Fibroblast of skin of right quadriceps (primary cell): Measurements from ENCODE around the gene TMEM9.

Source experiments
- DNase-seq: peaks from one replicate; pipeline ENCODE4 v3.0.0-alpha.2; 2013

TMEM9 gene

DNA sequence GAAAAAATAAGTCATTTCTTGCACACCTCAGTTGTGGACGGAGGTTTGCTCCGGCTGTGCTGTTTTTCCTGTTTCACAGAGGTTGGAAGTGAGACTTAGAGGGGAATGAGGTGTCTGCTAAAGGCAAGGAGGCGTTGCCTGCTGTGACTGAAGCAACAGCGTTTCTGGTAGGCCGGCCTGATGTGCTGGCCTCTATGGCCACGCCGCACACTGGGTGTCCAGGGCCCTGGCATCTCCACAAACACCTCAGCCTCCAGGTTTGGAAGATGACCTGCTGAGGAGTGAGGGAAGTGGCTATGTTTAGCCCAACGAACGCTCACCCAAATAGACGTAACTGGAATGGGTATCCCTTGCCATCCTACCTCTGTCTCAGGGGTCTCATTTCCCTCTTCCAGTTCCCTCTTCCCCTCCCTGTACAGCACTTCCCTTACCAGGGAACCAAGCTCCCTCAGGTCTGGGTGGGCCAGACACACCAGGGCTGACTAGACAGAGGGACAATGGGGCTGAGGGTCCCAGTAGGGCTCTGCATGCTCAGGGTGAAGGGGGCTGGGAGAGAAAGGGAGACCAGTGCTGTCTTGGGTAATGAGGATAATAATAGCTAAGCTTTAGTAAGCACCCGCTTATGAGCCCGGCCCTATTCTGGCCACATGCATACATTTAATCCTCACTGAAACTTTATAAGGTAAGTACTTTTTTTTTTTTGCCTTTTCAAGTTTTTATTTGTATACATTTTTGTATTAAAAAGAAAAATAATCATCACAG lies 53.9 kb downstream of the TMEM9 start:
- DNase-seq = no peak

DNA sequence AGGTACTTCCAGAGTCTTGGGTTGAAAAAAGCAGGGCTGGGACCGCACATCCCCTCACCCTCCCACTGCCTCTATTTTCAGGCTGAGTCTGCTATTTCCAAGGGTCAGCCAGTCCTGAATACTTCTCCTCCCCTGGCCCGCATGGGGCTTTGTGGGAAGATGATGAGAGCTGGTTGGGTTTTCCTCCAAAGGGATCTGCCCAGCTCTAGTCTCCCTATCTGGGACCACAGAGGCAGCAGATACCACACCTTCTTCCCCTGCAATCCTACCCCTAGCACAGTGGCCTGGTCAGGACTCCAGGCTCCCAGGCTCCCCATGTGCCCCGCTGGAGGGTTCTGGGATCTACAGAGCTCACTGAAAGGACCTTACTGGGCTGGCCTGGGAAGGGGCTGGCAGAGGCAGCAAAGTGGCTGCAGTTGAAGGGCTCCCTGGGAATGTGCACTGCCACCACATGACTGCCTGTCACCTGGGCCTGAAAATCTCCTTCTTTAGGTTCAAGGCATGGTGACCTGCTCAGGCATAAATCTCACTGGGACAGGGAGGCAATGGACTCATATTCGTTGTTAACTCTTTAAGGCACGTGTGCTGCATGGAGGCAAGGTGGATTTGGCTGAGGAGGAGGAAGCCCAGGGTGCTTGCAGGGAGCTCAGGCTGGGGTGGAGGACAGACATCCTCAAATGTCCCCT lies 55.1 kb downstream of the TMEM9 start:
- DNase-seq = no peak

DNA sequence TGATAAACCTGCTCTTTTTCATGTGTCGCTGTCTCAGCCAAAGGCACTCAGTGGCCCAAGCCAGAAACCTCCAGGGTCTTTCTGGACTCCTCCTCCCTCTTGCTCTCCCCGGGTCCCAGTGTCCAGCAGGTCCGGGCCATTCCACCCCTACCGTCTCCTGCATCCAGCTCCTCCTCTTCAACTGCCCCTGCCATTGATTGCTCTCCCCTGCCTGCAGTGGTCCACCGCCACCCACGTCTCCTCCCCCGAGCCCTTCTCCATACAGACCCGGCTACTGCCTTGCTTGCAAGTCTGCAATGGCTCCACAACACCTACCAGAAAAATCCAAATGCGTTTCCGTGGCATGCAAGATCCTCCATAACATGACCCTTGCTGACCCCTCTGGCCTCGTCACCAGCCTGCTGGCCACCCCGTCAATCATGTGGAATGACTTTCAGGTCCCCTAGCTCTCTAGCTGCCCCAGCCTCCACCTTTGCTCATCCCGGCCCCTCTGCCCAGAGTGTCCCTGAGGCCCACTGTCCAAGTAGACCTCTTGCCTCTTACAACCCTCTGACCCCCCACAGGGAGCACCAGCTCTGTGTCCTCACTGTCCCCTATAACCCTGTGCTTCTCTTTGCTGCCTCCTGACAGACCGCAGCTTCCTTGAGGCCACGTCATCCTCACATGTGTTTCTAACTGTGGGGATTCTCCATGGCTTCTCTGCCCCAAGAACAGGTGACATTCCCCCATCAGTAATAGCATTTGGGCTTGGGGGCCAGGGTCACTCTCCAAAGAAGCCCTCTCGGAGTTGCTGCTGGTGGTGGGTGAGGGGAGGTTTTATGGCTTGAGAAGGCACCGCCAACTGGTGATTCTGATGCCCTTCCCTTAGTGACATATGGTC lies 57.1 kb downstream of the TMEM9 start:
- DNase-seq = no peak

DNA sequence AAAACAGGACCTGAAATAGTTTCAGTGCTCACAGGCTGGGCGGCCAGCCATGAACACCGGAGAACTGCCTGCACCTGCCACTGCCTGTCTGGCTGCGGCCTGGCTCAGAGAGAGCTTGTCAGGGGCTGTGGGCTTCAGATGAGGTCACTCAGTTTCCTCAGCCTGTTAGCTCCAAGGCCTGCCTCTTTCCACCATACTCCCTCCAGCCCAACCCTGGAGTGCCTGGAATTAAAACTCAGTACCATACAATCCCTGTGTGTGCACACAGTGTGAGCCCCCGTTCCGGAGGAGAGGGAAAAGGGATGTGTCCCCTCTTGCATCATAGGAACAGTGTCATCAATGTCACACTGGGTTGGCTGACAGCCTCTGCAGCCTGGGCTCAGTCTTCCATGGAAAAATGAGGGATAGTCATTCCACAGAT lies 58.2 kb downstream of the TMEM9 start:
- DNase-seq = no peak

DNA sequence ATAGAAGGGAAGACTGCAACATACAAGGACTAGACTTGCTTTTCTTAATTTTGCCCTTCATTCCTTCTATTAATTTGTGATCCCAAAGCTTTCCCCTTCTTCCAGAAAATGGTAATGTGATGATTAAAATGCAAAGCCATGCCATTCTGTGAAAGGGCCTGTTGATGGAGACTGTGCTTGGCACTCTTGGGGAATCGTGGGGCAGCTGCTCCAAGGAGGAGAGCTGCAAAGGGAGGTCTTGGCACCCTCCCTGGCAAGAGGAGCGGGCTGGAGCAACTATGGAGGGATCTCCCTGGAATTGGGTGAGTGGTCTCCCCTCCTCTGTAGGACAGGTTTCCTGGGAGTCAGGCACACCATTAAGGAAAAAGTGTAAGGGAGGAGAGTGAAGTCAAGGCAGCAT lies 58.7 kb downstream of the TMEM9 start:
- DNase-seq = no peak

DNA sequence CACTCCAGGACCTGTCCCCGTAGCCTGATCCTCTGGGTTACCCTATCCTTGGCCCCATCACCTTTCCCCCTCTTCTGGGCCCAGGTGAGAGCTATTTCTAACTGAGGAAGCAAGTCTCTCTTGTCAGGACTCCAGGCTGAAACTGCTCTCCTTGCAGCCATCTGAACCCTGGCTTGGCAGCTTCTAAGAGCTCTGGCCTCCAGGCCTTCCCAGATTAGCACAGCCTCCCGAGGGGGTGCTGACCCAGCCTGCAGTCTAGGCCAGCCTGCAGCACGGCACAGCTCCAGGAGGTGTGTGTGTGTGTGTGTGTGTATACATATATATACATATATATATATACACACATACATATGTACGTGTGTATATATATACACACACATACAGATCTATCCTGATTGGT lies 59.4 kb downstream of the TMEM9 start:
- DNase-seq = no peak

DNA sequence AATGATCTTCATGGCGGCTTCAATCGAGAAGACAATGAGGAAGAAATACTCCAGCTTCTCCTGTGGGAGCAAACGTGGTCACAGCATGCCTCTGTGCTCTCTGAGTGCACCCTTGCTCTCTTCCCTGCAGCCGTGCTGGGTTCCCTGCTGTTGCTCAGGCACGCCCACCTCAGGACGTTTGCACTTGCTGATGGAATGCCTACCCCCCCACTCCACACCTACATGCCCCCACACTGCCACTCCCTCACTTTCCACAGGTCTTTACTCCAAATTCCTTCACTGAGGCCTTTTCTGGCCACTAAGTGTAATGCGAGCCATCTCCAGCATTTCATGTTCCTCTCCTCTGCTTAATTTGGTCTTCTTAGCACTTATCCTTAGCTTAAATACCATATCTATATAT lies 60.3 kb downstream of the TMEM9 start:
- DNase-seq = no peak

DNA sequence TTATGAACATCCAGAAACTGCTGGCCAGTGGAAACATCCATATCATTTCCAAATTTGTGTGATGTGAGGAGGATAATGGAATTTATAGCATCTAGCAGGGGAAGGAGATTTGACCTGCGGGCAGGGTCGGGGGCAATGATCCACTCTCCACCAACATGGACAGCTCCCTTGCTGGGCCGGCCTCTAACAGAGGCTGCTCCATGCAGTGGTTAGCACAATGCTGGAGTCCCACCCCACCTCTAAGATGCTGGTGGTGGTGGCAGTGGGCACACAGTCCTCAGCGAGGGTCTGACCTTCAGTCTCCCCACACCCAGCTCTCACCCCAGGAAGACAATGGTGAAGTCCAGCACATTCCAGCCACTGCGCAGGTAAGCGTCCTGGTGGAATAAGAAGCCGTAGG lies 60.7 kb downstream of the TMEM9 start:
- DNase-seq = no peak

DNA sequence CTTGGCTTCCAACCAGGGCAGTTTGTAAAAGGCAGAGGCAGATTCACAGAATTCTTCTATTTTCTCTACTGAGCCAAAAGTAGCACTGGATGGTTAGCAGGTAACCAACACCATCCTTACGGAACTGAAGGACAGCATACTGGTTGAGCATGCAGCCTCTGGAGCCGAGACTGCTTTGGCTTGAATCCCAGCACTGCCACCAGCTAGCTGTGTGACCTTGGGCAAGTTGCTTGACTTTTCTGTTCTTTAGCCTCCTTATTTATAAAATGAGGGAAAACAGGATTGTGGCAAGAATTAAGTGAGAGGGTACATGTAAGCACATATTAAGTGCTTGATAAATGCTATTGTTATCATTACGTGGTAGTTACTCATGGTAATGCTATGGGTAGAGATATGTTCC lies 61.5 kb downstream of the TMEM9 start:
- no peak for DNase-seq

DNA sequence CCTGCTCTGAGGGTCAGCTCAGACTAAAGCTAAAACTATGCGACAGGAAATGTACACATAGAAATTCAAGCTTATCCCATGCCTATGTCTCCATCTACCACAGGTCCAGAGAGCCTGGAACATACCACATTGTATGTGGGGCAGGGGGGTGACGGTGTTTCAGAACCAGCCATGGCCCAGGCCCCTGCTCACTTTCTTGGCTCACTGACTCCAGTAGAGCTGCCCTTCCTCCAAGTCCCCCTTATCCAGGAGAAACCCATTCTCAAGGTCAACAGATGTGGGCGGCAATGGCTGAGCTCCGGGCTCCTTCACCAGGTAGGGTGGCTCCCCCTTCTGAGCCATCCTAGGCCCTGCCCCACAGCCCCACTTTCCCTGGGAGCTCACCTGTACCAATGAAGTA lies 63.0 kb downstream of the TMEM9 start:
- DNase-seq = peak; percentile 15

DNA sequence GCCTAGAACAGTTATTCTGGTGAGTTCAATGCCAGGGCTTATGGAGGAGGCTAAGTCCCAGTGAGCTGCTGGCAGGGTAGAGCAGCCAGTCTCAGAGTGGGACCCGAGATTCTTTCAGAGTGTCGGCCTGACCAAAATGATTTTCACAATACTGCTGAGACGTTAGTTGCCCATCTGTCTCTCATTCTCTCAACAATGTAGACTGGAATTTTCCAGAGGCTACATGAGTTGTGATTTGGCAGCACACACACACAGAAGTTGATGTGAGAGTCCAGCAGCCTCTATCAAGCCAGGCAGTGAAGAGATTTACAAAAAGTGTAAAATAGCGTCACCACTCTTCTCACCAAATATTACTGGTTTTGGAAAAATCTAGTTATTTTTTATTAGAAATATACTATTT lies 63.7 kb downstream of the TMEM9 start:
- peak; percentile 18 for DNase-seq

DNA sequence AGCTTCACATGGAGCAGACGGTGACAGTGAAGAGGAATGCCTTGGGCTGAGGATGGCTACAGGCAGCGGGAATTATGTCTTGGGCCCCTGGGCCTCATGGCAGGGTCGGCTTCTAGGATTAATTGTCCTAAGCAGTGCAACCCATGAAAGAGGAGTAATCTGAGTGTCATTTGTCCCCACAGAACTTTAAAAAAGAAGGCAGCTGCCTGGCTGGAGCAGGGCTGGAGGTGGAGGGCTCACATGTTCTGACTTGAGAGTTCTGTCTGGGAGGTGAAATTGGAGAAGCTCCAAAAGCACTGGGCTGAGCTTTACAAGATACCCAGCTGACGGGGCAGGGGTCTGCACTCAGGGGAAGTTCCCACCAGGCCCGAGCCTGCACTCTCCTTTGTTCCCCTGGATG lies 64.7 kb downstream of the TMEM9 start:
- no peak for DNase-seq

DNA sequence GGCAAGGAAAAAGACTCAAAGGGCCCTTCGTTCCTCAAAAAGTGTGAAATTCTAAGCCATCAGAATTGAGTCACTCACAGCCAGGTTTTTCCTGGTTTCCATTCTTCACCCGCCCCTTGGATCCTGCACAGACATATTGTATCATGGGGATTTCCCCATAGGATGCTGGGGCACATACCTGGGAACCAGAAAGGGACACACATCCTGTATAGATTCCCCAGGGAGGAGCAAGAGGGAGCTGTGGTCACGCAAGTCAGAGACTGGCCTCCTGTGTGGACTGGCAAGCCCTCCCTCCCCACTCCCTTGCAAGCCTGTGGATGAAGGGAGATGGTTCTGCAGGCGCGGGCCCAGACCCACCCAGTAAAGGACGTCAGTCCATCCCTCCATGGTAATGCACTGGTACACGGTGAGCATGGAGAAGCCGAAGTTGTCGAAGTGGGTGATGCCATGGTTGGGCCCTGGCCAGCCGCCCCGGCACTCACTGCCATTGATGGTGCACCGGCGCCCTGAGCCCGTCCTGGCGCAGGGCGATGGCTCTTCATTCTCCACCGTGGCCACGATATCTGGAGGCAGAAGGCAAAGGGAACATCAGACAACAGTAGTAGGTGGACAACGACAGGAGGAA lies 65.3 kb downstream of the TMEM9 start:
- no peak for DNase-seq

DNA sequence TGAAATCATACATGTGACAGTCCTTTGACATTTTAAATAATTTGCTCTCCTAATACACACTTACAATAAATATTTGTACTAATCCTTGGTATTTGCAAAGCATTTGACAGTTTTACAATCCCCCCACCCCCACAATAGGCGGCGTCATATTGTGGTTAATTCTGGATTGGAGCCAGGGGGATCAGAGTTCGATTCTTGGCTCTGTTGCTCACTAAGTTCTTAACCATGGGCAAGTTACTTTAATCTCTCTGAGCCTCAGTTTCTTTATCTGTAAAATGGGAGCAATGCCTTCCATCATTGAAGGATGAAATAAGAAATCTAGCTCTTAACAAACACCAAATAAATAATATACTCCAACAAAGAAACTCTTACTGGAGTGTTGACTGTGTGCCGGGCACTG lies 65.9 kb downstream of the TMEM9 start:
- peak; percentile 20 for DNase-seq

DNA sequence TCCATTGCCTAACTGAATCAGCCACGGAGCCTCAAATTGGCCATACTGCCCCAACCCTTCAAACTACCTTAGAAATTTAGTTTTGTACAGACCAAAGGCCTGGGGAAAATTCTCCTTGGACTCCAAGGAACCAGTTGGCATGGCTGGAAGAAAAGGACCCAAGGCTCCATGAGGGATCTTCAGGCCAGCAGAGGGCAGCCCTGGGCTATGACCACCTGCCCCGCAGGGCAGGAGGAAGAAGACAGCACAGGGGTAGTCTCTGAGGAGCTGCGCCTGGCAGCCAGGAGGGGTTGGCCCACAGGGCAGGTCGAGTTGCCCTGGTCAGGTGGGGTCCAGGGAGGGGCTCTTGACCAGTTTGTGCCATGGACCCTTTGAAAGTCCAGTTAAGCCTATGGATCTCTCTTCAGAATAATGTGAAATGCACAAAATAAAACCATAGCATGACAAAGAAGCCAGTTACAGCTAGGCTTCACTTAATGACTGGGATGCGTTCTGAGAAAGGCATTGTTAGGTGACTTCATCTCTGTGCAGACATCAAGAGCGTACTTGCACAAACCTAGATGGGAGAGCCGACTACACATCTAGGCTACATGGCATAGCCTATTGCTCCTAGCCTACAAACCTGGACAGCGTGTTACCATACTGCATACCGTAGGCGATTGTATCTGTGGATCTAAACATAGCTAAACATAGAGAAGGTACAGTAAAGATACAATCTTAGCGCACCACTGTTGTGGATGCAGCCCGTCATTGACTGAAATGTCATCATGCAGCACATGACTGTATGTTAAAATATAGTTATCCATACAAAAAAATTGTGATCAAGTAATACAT lies 68.2 kb downstream of the TMEM9 start:
- peak; percentile 14 for DNase-seq
